GM12872 (cell line): Measurements from ENCODE around the gene SDC3.

ENCODE experiments used
- CTCF ChIP-seq: IDR thresholded peaks from 3 replicates; pipeline ENCODE4 v1.5.1; 2011; ENCODE audit warnings: low read depth, mild to moderate bottlenecking, low read length, moderate library complexity; ENCODE audit not compliant: insufficient read depth

SDC3 gene

GRCh38 chr1:30822966-30823581, 85.5 kb downstream of the SDC3 start:
- TF ChIP-seq CTCF = no peak

- no peak for TF ChIP-seq CTCF
Measured at GRCh38 chr1:30822006-30822405, 86.6 kb downstream of the SDC3 start.

- TF ChIP-seq CTCF = no peak
Measured at GRCh38 chr1:30820299-30820698, 88.3 kb downstream of the SDC3 start.
